PFSK-1 (cell line): ENCODE results near the gene DEFB123.

Experiments used
- FOXP2 ChIP-seq: optimal IDR thresholded peaks from 2 replicates; pipeline ENCODE3; 2011; ENCODE audit warnings: borderline replicate concordance, control low read depth, inconsistent platforms; ENCODE audit not compliant: insufficient read depth; ENCODE audit errors: extremely low read length, extremely low read depth
- POLR2AphosphoS5 ChIP-seq: IDR thresholded peaks from 2 replicates; pipeline ENCODE4 v1.6.1; 2012; ENCODE audit warnings: low read depth, mild to moderate bottlenecking, control low read depth, low read length, moderate library complexity
- REST ChIP-seq, 2 experiments: IDR thresholded peaks; 2 replicates each; pipeline versions ENCODE4 v1.6.1 to v1.8.0; 2011 to 2012; ENCODE audit warnings: low read depth in 2 of 2, low read length in 2 of 2, control low read depth in 1 of 2, inconsistent platforms in 1 of 2, mild to moderate bottlenecking in 1 of 2, moderate library complexity in 1 of 2; ENCODE audit not compliant: insufficient read depth in 1 of 2
- SIN3A ChIP-seq: IDR thresholded peaks from 2 replicates; pipeline ENCODE4 v1.6.1; 2012; ENCODE audit warnings: mild to moderate bottlenecking, low read length, moderate library complexity, borderline replicate concordance; ENCODE audit not compliant: insufficient read depth
- TAF1 ChIP-seq: IDR thresholded peaks from 2 replicates; pipeline ENCODE4 v1.6.1; 2012; ENCODE audit warnings: low read length, control low read depth, borderline replicate concordance; ENCODE audit not compliant: insufficient read depth

The DEFB123 gene

GRCh38 chr20:31430568-31431115 lies 9.8 kb upstream of the DEFB123 start:
- TF ChIP-seq FOXP2: no peak
- TF ChIP-seq SIN3A: no peak
- TF ChIP-seq REST (IDR thresholded peaks at IDR 0.05; ENCODE audit: insufficient read depth in 1 of 2, low read depth in 2 of 2, low read length in 2 of 2): no peak
- no peak for TF ChIP-seq TAF1
- TF ChIP-seq POLR2AphosphoS5: no peak

- no peak for TF ChIP-seq FOXP2
- TF ChIP-seq SIN3A: no peak
- no peak for TF ChIP-seq REST (IDR thresholded peaks at IDR 0.05; ENCODE audit: insufficient read depth in 1 of 2, low read depth in 2 of 2, low read length in 2 of 2)
- TF ChIP-seq TAF1: no peak
- TF ChIP-seq POLR2AphosphoS5: no peak
These were observed 5.8 kb downstream of the DEFB123 start for GRCh38 chr20:31446084-31446819.

- TF ChIP-seq SIN3A (no peak), TAF1 (no peak), FOXP2 (no peak), POLR2AphosphoS5 (no peak), REST (IDR thresholded peaks at IDR 0.05; ENCODE audit: insufficient read depth in 1 of 2, low read depth in 2 of 2, low read length in 2 of 2) (no peak)
These were observed 9.3 kb downstream of the DEFB123 start for GRCh38 chr20:31449511-31450414.

- TF ChIP-seq SIN3A (no peak), REST (IDR thresholded peaks at IDR 0.05; ENCODE audit: insufficient read depth in 1 of 2, low read depth in 2 of 2, low read length in 2 of 2) (no peak), FOXP2 (no peak), POLR2AphosphoS5 (no peak), TAF1 (no peak)
These were observed 12.1 kb downstream of the DEFB123 start for GRCh38 chr20:31452575-31452974.
